ENCODE measurements around the gene PKIB.
"Not testable (repeated sequence)": the region's sequence is repeated elsewhere in the genome, so short reads cannot be mapped to it uniquely, and the experiment has no call there.

Gene PKIB

DNA sequence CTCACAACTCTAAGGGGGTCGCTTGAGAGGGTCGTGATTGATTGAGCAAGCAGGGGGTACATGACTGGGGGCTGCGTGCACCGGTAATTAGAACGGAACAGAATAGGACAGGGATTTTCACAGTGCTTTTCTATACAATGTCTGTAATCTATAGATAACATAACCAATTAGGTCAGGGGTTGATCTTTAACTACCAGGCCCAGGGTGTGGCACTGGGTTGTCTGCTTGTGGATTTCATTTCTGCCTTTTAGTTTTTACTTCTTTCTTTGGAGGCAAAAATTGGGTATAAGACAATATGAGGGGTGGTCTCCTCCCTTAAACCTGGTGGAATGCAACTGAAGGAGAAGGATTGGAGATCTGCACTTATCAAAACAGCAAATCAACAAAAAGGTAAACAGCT lies 138.7 kb downstream of the PKIB start:
- DNase-seq, result not testable (repeated sequence)

DNA sequence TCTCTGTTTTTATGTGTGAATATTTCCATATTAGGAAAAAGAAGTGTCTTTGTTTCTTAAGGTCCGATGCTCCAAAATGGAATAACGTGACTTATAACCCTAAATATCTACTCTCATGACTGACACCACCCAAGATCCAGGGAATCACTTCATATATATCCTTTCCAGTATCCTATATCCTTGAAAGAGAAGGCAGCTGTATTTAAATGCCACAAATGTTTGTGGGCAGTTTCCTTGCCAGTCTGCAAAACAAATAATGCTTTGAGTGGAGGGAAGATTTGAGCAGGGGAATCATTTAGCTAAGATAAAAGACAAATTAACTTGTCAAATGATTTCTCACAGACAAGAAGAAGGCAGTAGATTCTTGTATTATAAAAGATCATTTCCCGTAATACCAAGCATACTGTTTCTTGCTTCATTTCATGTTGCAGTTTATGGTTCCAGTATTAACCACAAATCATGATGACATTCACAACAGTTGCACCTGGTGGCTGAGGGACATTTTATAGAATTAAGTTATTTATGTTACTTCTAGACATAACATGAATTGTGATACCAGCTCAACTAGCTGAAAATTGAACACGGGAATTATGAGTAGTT lies 139.3 kb downstream of the PKIB start:
- DNase-seq, result peak in 2 of 3 experiments; percentile 52 to 87

DNA sequence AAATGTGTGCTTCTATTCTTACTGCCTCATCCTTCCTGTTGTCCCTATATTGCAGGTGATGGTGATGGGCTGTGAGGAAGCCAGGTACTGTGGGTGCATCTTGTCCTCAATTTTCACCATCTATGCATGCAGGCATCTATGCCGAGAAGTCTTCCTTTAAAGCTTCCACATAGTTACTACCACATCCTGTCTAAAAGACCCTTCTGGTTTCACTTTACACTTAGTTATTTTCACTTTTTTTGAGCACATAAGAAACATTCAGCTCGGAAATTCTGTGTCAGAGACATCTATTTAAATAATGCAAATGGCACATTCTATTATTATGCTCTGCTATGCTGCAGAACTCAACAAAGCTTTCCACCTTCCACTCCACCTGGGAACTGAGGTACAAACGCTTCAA lies 141.1 kb downstream of the PKIB start:
- DNase-seq, result no peak

DNA sequence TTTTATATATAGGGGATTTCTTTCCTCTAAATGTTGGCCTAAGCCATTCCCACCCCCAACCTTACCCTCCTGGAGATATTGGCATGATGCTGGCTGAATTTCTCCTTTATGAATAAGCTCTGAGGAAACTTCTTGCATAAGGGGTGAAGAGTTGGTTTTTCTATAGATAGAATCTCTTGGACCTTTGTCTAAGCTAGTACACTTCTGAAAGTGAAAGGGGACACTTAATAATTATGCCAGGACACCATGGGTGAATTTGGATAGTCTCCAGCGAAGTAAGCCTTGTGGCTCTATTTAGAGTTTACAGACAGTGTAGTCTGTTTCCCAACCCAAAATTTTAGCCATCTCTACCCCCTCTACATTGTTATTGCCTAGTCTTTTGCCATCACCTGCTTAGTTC lies 142.3 kb downstream of the PKIB start:
- DNase-seq, result no peak

DNA sequence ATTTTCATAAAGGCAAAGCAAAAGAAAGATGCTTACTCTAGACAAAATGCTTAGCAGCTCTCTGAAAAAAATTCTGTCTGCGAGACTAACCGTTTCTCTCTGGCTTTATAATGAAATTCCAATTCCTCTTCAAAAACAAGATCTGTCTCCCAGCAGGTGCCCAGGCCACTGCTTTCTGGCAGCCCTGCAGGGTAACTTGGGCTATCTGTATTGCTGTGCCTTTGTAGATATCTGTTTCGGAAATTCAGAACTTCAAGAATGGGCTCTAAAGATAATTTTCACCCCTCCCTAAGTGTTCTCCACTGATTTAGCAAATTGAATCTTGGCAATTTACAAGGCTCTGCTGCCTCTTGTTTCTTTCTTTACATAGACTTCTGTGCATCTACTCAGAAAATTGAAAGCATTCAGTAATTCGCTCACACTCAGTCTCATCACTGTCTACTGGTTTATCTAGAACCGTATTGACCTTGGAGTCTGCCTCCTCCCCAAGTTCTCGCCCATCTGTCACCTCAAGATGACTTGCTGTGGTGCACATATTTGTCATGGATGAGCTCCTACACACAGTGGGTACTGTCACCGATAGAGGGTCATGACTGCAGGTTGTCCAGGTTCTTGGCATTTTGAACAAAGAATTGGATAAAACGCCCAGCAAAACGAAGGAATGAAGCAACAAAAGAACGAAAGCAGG lies 142.9 kb downstream of the PKIB start:
- peak in 1 of 3 experiments; percentile 81 for DNase-seq

DNA sequence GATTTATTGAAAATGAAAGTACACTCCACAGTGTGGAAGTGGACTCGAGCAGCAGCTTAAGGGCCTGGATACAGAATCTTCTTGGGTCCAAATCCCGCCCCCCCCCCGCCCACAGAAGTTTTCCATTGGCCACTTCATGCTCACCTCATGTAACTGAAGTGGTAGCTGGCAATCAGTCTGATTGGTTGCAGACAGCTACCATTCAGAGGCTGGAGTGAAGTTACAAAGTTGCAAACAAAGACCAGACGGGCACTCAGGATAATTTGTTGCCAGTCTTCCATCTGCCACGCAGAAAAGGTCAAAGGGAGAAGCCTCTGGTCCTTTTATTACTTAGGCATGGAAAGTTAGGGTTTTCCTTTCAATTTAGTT lies 143.5 kb downstream of the PKIB start:
- DNase-seq, result peak in 1 of 3 experiments; percentile 86

DNA sequence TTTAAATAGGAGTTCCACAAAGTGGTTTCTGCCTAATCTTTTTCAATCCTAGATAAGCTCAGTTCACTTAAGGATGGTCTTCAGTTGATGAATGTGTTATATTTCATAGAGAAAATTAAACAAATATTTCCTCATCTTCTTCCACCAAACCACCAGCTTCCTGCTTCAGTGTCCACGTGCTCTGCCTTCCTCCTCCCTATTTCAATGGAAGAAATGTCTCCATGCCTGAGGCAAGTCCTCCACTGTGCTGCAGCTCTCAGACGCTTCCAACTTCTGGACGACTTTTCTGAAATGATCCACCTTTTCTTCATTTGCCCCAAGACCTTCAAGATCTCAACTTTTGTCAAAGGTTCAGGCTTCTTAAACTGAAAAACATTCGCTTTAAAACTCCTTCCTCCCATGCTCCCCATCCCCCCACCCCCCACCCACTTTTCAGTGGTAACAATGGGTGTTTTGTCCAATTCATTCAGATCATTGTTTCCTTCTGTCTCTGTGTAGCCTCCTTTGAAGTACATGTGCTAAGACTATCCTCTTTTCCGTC lies 144.1 kb downstream of the PKIB start:
- DNase-seq, result no peak

DNA sequence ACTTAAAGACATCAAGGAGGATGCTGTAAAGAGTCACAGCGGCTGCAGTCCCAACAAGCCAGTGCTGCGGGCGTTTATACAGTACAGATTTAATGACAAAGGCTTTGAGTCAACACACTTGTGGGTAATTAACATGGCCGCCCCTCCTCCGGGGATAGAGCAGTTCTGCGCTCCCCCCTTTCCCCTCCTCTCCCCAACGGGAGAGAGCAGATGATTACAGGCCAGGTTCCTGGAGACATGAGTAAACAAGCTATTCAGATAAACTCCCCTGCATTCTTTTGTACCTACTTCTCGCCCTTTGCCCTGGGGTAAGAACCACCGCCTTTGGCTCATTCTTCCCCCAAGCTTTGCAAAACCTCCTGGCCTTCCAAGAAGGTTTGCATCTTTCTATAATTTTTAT lies 145.7 kb downstream of the PKIB start:
- peak in 1 of 3 experiments; percentile 23 for DNase-seq

DNA sequence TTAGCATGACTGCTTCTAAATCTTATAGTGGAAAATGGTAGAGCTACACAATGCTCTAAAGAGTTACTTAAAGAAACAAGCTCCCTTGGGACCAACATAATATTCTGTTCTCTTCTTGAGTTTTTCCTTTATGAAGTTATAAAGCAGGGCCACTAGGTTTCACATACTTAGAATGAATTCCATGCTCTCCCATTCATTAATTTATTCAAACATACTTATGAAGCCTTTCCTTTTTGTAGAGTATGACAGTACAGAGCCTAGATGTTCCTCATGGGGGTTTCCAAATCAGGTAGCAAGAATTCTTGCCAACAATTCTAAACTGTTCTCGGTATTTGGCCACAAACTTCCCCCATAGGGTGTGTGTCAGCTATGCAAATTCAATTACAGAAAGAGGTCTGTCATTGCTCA lies 148.7 kb downstream of the PKIB start:
- DNase-seq, result no peak

DNA sequence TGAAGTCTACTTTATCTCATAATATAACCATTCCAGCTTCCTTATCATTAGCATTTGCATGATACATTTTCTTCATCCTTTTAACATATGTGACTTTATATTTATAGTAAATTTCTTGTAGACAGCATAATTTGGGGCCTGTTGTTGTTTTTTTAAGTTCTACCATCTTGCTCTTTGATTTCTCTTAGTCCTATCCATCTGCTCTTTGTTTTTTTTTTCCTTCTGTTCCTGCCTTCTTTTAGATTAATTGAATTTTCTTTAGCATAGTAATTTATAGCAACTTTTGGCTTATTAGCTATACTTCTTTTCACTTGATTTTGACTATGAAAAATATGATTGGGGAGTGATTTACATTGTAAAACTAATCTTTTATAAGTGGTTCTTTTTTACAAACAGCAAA lies 150.1 kb downstream of the PKIB start:
- no peak for DNase-seq

DNA sequence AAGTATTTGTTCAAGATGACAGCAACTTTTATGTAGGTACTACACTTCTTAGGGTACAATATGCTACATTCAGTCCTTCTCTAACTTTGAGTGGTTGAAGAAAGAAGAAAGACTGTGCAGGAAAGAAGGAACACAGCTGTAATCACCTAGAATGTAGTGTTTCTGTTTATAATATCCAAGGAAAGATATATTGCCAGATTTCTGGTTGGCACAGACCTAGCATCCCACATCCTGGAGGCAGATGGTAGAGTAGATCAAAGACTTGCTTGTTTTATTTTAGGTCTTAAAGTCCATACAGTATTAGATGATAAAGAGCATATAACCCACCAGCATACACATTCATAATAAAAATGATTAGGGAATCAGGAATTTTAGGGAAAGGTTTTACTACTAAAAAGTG lies 156.1 kb downstream of the PKIB start:
- no peak for DNase-seq

DNA sequence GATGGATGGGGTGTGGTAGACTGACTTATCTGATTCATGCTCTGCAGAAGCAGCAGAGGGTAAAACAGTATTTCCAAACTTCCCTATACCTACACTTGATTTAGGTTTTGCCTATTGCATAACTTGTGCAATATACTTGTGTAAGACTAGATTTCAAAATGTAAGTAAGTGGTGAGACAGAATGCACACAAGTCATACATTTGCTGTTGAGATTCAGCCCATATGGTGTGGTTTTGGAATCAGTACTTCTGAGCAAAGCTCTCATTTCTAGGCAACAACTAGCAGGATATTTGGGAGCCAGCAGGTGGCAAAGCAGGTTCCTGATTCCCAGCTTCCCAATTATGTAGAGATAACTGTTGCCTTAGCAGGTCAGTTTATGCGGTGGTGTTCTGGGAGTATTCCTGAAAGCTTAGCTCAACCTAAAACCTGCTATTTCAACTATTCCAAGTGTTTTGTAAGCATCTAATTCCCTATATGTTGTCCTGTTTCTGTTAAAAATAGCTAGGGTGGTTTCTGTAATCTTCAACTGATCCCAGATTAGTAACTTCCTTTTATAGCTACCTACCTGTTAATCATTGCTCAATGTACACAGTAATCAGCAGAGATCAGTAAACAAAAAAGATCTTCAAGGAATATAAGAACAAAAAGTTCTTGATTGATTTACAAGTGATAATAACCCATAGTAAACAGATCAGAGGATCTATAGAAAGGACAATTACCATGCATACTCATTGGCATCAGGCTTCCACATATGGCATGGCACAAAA lies 160.8 kb downstream of the PKIB start:
- DNase-seq, result peak in 2 of 3 experiments; percentile 28 to 66

DNA sequence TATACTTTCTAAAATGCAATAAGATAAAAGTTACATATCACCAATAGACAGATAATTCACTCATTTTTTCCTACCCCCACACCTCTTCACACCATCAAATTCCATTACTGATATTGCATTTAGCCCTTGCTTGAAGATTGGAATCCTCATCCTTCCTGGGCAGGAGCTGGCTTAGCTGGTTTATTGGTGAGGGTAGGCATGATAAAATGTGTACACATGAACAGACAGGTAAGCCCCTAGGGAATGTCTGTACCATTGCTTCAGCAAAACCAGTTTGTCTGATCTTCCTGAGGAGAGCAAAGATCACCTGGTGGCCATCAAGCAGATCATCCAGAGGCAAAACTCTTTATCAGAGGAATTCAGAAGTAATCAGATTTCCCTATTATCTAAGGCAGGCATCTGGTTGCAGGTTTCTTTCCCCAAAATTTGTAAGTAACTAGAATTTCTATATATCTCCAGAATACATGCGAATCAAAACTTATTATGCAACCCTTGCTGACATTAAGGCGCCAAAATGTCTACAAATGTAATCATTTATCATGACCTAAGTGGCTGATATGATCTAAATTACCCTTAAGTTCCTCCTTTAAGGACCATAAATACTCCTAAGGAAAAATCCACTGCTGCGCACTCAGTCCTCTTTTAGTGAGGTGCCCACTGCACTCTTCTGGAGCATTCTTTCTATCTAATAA lies 162.7 kb downstream of the PKIB start:
- DNase-seq, result peak in 1 of 3 experiments; percentile 83
